SK-N-SH (cell line): ENCODE measurements around the gene CD300LG. TPM values are rescaled to one million over a fixed set of nuclear protein-coding genes. Genes with fewer than 3 reads are reported as not detected.

Experiments
- CTCF ChIA-PET: fragments of 300-600, 350-600 bp; formaldehyde crosslinking; extraction: SDS; loops from one replicate; lab custom pipeline; 2021; lab: Yijun Ruan, JAX
- POLR2A ChIA-PET: fragments of 350-600 bp; sonication (Branson Sonifier 250); formaldehyde crosslinking; extraction: SDS; loops from one replicate; lab custom pipeline; 2020; ENCODE audit warnings: antibody characterized with exemption, inconsistent platforms; lab: Yijun Ruan, JAX
- DNase-seq: peaks from one replicate; pipeline ENCODE4 v3.0.0; 2012
- H2AFZ ChIP-seq: fragments of 200-600 bp; sonication (generic); 2 replicates; pipeline ENCODE4 v1.8.1; 2016; ENCODE audit warnings: antibody characterized with exemption, mild to moderate bottlenecking, low read depth
- H3F3A ChIP-seq: fragments of 200-600 bp; sonication (generic); replicated peaks from 2 replicates; pipeline ENCODE3; 2016; ENCODE audit warnings: antibody characterized with exemption, mild to moderate bottlenecking; ENCODE audit not compliant: insufficient read depth
- H3K27ac ChIP-seq, 2 experiments: fragments of 200-500 bp in 1 of 2; fragments of 200-600 bp in 1 of 2; sonication (Bioruptor generic) in 1 of 2; sonication (generic), shearing (Covaris generic) in 1 of 2; 2 replicates each; pipeline versions ENCODE4 v1.5.1 to v1.6.1; 2014 to 2016; ENCODE audit warnings: low read depth in 2 of 2, inconsistent platforms in 1 of 2, low read length in 1 of 2, mild to moderate bottlenecking in 1 of 2, mixed read lengths in 1 of 2
- H3K27me3 ChIP-seq: fragments of 200-600 bp; sonication (generic), shearing (Covaris generic); 2 replicates; pipeline ENCODE4 v1.6.1; 2016; ENCODE audit warnings: mixed run types; ENCODE audit not compliant: insufficient read depth
- H3K36me3 ChIP-seq, 2 experiments: fragments of 200-500 bp in 1 of 2; fragments of 200-600 bp in 1 of 2; sonication (Bioruptor generic) in 1 of 2; sonication (generic) in 1 of 2; replicated peaks in 1 of 2; 2 replicates each; pipeline versions ENCODE3 to v1.5.1; 2014 to 2016; ENCODE audit warnings: low read length in 1 of 2, mild to moderate bottlenecking in 1 of 2; ENCODE audit not compliant: insufficient read depth in 2 of 2, control insufficient read depth in 1 of 2
- H3K4me1 ChIP-seq, 2 experiments: fragments of 200-500 bp in 1 of 2; fragments of 200-600 bp in 1 of 2; sonication (Bioruptor generic) in 1 of 2; sonication (generic), shearing (Covaris generic) in 1 of 2; 2 replicates each; pipeline versions ENCODE4 v1.5.1 to v1.6.1; 2014 to 2016; ENCODE audit warnings: low read depth in 1 of 2, low read length in 1 of 2, mixed run types in 1 of 2; ENCODE audit not compliant: insufficient read depth in 2 of 2, control insufficient read depth in 1 of 2
- H3K4me2 ChIP-seq: fragments of 200-600 bp; sonication (generic), shearing (Covaris generic); 2 replicates; pipeline ENCODE4 v1.6.1; 2017; ENCODE audit warnings: mixed run types
- H3K4me3 ChIP-seq, 2 experiments: fragments of 200-500 bp in 1 of 2; fragments of 200-600 bp in 1 of 2; sonication (Bioruptor generic) in 1 of 2; sonication (generic), shearing (Covaris generic) in 1 of 2; 2 replicates each; pipeline versions ENCODE4 v1.5.1 to v1.8.1; 2014 to 2016; ENCODE audit warnings: low read depth in 2 of 2, inconsistent platforms in 1 of 2, low read length in 1 of 2, mild to moderate bottlenecking in 1 of 2, mixed read lengths in 1 of 2, moderate library complexity in 1 of 2
- H3K79me2 ChIP-seq: fragments of 200-600 bp; sonication (generic); 2 replicates; pipeline ENCODE4 v1.8.1; 2017; ENCODE audit warnings: mild to moderate bottlenecking; ENCODE audit not compliant: insufficient read depth
- H3K9ac ChIP-seq: fragments of 200-600 bp; sonication (generic); 2 replicates; pipeline ENCODE4 v1.6.1; 2017; ENCODE audit warnings: mixed run types
- H3K9me2 ChIP-seq: fragments of 200-600 bp; sonication (generic); 2 replicates; pipeline ENCODE4 v1.6.1; 2017; ENCODE audit warnings: mixed run types
- H3K9me3 ChIP-seq: fragments of 200-600 bp; sonication (generic); 2 replicates; pipeline ENCODE4 v1.6.1; 2017; ENCODE audit warnings: mixed run types, mild to moderate bottlenecking, moderate library complexity
- H4K20me1 ChIP-seq: fragments of 200-600 bp; sonication (generic); 2 replicates; pipeline ENCODE4 v1.6.1; 2017; ENCODE audit warnings: mild to moderate bottlenecking, mixed run types; ENCODE audit not compliant: insufficient read depth
- CHD2 ChIP-seq: fragments of 150-350 bp; IDR thresholded peaks from 2 replicates; pipeline ENCODE4 v1.6.1; 2018; ENCODE audit warnings: low read length; ENCODE audit not compliant: partially characterized antibody
- EZH2phosphoT487 ChIP-seq: fragments of 200-600 bp; sonication (generic); IDR thresholded peaks from 2 replicates; pipeline ENCODE4 v1.6.1; 2017; ENCODE audit warnings: low read depth, mixed run types, mild to moderate bottlenecking, antibody characterized with exemption, moderate library complexity, borderline replicate concordance
- MEF2A ChIP-seq: IDR thresholded peaks from 2 replicates; pipeline ENCODE4 v1.4.0; 2012; ENCODE audit warnings: low read depth, borderline replicate concordance
- NFIC ChIP-seq: IDR thresholded peaks from 2 replicates; pipeline ENCODE4 v1.4.0; 2012; ENCODE audit warnings: borderline replicate concordance
- NRF1 ChIP-seq: IDR thresholded peaks from 2 replicates; pipeline ENCODE4 v1.6.1; 2012; ENCODE audit warnings: low read depth, mild to moderate bottlenecking, low read length
- RAD21 ChIP-seq: IDR thresholded peaks from 2 replicates; pipeline ENCODE4 v1.6.1; 2012; ENCODE audit warnings: mild to moderate bottlenecking, low read length
- RCOR1 ChIP-seq: fragments of 150-350 bp; IDR thresholded peaks from 2 replicates; pipeline ENCODE4 v1.6.1; 2017; ENCODE audit warnings: antibody characterized with exemption, low read length
- RFX5 ChIP-seq: IDR thresholded peaks from 2 replicates; pipeline ENCODE4 v1.6.1; 2012; ENCODE audit warnings: mild to moderate bottlenecking, improper control_type of control experiment, low read length
- SMC3 ChIP-seq: IDR thresholded peaks from 2 replicates; pipeline ENCODE4 v1.6.1; 2012; ENCODE audit warnings: low read depth, low read length, improper control_type of control experiment
- TCF12 ChIP-seq: IDR thresholded peaks from 2 replicates; pipeline ENCODE4 v1.4.0; 2012
- TEAD4 ChIP-seq: IDR thresholded peaks from 2 replicates; pipeline ENCODE4 v1.4.0; 2012; ENCODE audit warnings: mild to moderate bottlenecking, borderline replicate concordance; ENCODE audit not compliant: insufficient read depth
- WGBS: methylation state at CpG from one replicate; pipeline ENCODE4 v1.1.6; 2017; ENCODE audit warnings: low lambda C conversion rate; 5-methylcytosine and 5-hydroxymethylcytosine counted together
- polyA plus RNA-seq, 3 experiments: library from polyadenylated mRNA; depleted of rRNA; stranded (reverse); fragments of >200 nt; gene quantifications; 2 replicates each; pipeline ENCODE4 v1.2.3, GENCODE V29; 2012
- TF ChIP-seq, protein P1 (sequence below): IDR thresholded peaks from 2 replicates; pipeline ENCODE4; 2012
- TF ChIP-seq, protein P2 (sequence below): IDR thresholded peaks from 2 replicates; pipeline ENCODE4 v1.4.0; 2012; ENCODE audit warnings: low read depth, borderline replicate concordance
- TF ChIP-seq, protein P3 (sequence below): fragments of 200-600 bp; sonication (generic); IDR thresholded peaks from 2 replicates; pipeline ENCODE4 v1.6.1; 2017; ENCODE audit warnings: antibody characterized with exemption, mild to moderate bottlenecking, moderate library complexity
- TF ChIP-seq, protein P4 (sequence below): fragments of 150-350 bp; IDR thresholded peaks from 2 replicates; pipeline ENCODE4 v1.6.1; 2016; ENCODE audit warnings: mild to moderate bottlenecking, low read depth, low read length

CD300LG gene
- polyA plus RNA-seq, 1 of the 3 experiments (the other 2 are of a cell fraction) = not detected

DNA sequence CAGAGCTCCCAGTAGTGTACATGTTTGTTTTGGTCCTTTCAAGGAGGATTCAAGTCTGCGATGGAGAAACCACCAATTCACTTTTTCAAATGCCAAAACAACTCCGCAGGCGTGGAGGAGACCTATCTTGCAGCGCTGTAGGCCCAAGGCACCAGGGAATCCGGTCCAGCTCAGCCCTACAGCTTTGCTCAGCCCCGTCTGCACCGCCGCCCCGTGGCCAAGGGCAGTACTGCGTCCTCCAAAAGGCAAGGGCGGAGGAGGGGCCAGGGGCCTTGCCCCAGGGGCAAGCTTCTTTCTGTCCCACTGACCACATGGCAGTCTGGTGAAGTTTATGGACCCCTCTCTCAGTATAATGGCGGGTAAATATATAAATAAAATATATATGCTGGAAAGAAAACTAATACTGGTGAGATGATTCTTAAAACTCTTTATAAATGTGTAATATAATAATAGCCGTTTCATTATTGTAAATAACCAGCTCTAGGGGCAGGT is 709 bp upstream of the CD300LG start:
- H3K27ac ChIP-seq = no peak overlapping the region
- H2AFZ ChIP-seq = 0 out of 2 replicates have a peak overlapping the region, but pooled peaks have one; percentile 48
- ChIA-PET POLR2A (interaction anchor here (0.8 to 1.4 kb wide), 2 partner anchors 67 to 78 kb away, joined by 4 read pairs; partner anchors contain the start of gene DUSP3), CTCF (interaction anchor here (0.6 to 3.8 kb wide), 48 partner anchors 8 to 273 kb away, joined by 3 to 51 read pairs (median 5); partner anchors contain the start of genes CFAP97D1, DUSP3, MPP3 and PPY)
- no peaks in the 10 kb centered on the region for H4K20me1 ChIP-seq
- H3K9ac ChIP-seq = no peak overlapping the region
- H3K9me2 ChIP-seq = no peaks in the 10 kb centered on the region
- no peaks in the 10 kb centered on the region for H3K27me3 ChIP-seq
- no peak overlapping the region for H3K4me2 ChIP-seq
- no peaks in the 10 kb centered on the region for H3K36me3 ChIP-seq
- H3K4me3 ChIP-seq = no peak overlapping the region
- TF ChIP-seq, protein P1, sequence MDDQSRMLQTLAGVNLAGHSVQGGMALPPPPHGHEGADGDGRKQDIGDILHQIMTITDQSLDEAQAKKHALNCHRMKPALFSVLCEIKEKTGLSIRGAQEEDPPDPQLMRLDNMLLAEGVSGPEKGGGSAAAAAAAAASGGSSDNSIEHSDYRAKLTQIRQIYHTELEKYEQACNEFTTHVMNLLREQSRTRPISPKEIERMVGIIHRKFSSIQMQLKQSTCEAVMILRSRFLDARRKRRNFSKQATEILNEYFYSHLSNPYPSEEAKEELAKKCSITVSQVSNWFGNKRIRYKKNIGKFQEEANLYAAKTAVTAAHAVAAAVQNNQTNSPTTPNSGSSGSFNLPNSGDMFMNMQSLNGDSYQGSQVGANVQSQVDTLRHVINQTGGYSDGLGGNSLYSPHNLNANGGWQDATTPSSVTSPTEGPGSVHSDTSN = no peak
- TF ChIP-seq RAD21 = peak; percentile 75
- 0 out of 2 replicates have a peak, but pooled peaks have one; percentile 16 for TF ChIP-seq RCOR1
- no peak for TF ChIP-seq RFX5
- no peak for TF ChIP-seq NRF1
- TF ChIP-seq SMC3 = peak; percentile 77
- peak; percentile 47 for TF ChIP-seq CHD2
- TF ChIP-seq, protein P2, sequence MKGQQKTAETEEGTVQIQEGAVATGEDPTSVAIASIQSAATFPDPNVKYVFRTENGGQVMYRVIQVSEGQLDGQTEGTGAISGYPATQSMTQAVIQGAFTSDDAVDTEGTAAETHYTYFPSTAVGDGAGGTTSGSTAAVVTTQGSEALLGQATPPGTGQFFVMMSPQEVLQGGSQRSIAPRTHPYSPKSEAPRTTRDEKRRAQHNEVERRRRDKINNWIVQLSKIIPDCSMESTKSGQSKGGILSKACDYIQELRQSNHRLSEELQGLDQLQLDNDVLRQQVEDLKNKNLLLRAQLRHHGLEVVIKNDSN = no peak
- TF ChIP-seq, protein P3, sequence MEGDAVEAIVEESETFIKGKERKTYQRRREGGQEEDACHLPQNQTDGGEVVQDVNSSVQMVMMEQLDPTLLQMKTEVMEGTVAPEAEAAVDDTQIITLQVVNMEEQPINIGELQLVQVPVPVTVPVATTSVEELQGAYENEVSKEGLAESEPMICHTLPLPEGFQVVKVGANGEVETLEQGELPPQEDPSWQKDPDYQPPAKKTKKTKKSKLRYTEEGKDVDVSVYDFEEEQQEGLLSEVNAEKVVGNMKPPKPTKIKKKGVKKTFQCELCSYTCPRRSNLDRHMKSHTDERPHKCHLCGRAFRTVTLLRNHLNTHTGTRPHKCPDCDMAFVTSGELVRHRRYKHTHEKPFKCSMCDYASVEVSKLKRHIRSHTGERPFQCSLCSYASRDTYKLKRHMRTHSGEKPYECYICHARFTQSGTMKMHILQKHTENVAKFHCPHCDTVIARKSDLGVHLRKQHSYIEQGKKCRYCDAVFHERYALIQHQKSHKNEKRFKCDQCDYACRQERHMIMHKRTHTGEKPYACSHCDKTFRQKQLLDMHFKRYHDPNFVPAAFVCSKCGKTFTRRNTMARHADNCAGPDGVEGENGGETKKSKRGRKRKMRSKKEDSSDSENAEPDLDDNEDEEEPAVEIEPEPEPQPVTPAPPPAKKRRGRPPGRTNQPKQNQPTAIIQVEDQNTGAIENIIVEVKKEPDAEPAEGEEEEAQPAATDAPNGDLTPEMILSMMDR = peak; percentile 93
- no peaks in the 10 kb centered on the region for H3K4me1 ChIP-seq
- H3F3A ChIP-seq = no peaks in the 10 kb centered on the region
- no peaks in the 10 kb centered on the region for H3K9me3 ChIP-seq
- 17% methylated on average over 13 of the region's 13 CpGs for WGBS
- H3K79me2 ChIP-seq = no peaks in the 10 kb centered on the region
- DNase-seq = peak; percentile 93

DNA sequence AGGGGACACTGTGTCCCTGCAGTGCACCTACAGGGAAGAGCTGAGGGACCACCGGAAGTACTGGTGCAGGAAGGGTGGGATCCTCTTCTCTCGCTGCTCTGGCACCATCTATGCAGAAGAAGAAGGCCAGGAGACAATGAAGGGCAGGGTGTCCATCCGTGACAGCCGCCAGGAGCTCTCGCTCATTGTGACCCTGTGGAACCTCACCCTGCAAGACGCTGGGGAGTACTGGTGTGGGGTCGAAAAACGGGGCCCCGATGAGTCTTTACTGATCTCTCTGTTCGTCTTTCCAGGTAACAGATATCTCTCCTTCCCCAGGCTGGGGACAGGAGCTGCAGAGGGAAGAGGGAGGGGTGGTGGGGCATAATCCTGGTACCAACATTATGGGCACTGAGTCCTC is 1.6 kb downstream of the CD300LG start:
- no peak for DNase-seq
- Histone ChIP-seq H3K9ac (no peak overlapping the region), H2AFZ (no peak overlapping the region), H3K4me2 (no peak overlapping the region), H3K9me3 (no peaks in the 10 kb centered on the region), H3K9me2 (no peaks in the 10 kb centered on the region), H3K4me1 (no peaks in the 10 kb centered on the region), H3K27me3 (peaks cover 10% of the 10 kb centered on the region; the same call in 1 of the 2 replicates), H3K4me3 (no peak overlapping the region), H4K20me1 (no peaks in the 10 kb centered on the region), H3K36me3 (no peaks in the 10 kb centered on the region), H3K27ac (no peak overlapping the region), H3F3A (no peaks in the 10 kb centered on the region), H3K79me2 (no peaks in the 10 kb centered on the region)
- no peak for TF ChIP-seq NFIC
- TF ChIP-seq, protein P3 = no peak
- no peak for TF ChIP-seq EZH2phosphoT487
- no peak for TF ChIP-seq TEAD4
- TF ChIP-seq MEF2A = no peak
- TF ChIP-seq, protein P4, sequence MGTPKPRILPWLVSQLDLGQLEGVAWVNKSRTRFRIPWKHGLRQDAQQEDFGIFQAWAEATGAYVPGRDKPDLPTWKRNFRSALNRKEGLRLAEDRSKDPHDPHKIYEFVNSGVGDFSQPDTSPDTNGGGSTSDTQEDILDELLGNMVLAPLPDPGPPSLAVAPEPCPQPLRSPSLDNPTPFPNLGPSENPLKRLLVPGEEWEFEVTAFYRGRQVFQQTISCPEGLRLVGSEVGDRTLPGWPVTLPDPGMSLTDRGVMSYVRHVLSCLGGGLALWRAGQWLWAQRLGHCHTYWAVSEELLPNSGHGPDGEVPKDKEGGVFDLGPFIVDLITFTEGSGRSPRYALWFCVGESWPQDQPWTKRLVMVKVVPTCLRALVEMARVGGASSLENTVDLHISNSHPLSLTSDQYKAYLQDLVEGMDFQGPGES = no peak
- no peak for TF ChIP-seq RFX5
- TF ChIP-seq TCF12 = no peak
- TF ChIP-seq RAD21 = no peak
- no peak for TF ChIP-seq CHD2
- 85% methylated on average over 8 of the region's 10 CpGs for WGBS
- ChIA-PET POLR2A (interaction anchor here (0.6 kb wide), 1 partner anchor 150 kb away, joined by 3 read pairs; no protein-coding TSS in a partner anchor), CTCF (interaction anchor here (0.5 to 1.4 kb wide), 4 partner anchors 9 to 83 kb away, joined by 3 to 5 read pairs (median 3); no protein-coding TSS in a partner anchor)
